KG1 (cell line): ENCODE data around the gene EMC6.

ENCODE experiments used
- DNase-seq: peaks from one replicate; lab custom pipeline; 2025; lab: John Stamatoyannopoulos, UW

EMC6 gene

GRCh38 chr17:3708366-3708765, 39.8 kb downstream of the EMC6 start:
- no peak for DNase-seq

- DNase-seq: no peak
Observed at GRCh38 chr17:3710951-3711383, 42.4 kb downstream of the EMC6 start.

- DNase-seq: no peak
Observed at GRCh38 chr17:3712811-3713463, 44.3 kb downstream of the EMC6 start.

- DNase-seq: no peak
Observed at GRCh38 chr17:3715296-3715695, 46.7 kb downstream of the EMC6 start.

- DNase-seq: no peak
Observed at GRCh38 chr17:3718201-3718600, 49.6 kb downstream of the EMC6 start.

GRCh38 chr17:3719265-3719664, 50.7 kb downstream of the EMC6 start:
- no peak for DNase-seq
